Fibroblast of lung (primary cell): ENCODE results near the gene SEMA4B.

ENCODE experiments used
- EZH2 ChIP-seq: IDR thresholded peaks from 2 replicates; pipeline ENCODE4 v1.5.1; 2012; ENCODE audit warnings: low read length, control low read depth, mild to moderate bottlenecking; ENCODE audit errors: missing control alignments
- TF ChIP-seq, protein P1 (sequence below), 2 donors: IDR thresholded peaks in 1 of 2; conservative IDR thresholded peaks in 1 of 2; 1 replicate in 1 of 2; 2 replicates in 1 of 2; pipeline ENCODE4 v1.5.1; 2011 to 2012; ENCODE audit warnings: low read length in 2 of 2, control low read depth in 1 of 2, inconsistent platforms in 1 of 2, low read depth in 1 of 2, mild to moderate bottlenecking in 1 of 2

GRCh38 chr15:90265271-90266060 lies 64.3 kb downstream of the SEMA4B start, which contains the start of gene NGRN:
- TF ChIP-seq, protein P1, sequence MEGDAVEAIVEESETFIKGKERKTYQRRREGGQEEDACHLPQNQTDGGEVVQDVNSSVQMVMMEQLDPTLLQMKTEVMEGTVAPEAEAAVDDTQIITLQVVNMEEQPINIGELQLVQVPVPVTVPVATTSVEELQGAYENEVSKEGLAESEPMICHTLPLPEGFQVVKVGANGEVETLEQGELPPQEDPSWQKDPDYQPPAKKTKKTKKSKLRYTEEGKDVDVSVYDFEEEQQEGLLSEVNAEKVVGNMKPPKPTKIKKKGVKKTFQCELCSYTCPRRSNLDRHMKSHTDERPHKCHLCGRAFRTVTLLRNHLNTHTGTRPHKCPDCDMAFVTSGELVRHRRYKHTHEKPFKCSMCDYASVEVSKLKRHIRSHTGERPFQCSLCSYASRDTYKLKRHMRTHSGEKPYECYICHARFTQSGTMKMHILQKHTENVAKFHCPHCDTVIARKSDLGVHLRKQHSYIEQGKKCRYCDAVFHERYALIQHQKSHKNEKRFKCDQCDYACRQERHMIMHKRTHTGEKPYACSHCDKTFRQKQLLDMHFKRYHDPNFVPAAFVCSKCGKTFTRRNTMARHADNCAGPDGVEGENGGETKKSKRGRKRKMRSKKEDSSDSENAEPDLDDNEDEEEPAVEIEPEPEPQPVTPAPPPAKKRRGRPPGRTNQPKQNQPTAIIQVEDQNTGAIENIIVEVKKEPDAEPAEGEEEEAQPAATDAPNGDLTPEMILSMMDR (conservative IDR thresholded peaks at IDR 0.05 in 1 of 2, IDR thresholded peaks at IDR 0.05 in 1 of 2; ENCODE audit: low read depth in 1 of 2, low read length in 2 of 2), result no peak
- no peak for TF ChIP-seq EZH2
